HepG2 (cell line): ENCODE results near the gene MAVS. TPM values are rescaled to one million over a fixed set of nuclear protein-coding genes. Genes with fewer than 3 reads are reported as not detected.

Source experiments
- ATAC-seq: fragments of 200-7000 bp; cut with Tn5 transposase; 3 replicates; pipeline ENCODE4 v1.9.1; 2020; ENCODE audit warnings: mild to moderate bottlenecking, moderate library complexity
- BruUV-seq: library from RNA; stranded (reverse); fragments of 400-500 nt; replicated peaks from 2 replicates; lab custom pipeline; 2021; lab: Mats Ljungman, UMichigan
- CTCF ChIA-PET: fragments of 300-600 bp; formaldehyde crosslinking; extraction: SDS; loops from one replicate; lab custom pipeline; 2021; ENCODE audit warnings: low total read pairs, inconsistent platforms, low intra/inter-chr PET ratio; lab: Yijun Ruan, JAX
- POLR2A ChIA-PET: fragments of 350-600 bp; sonication (Branson Sonifier 250); formaldehyde crosslinking; loops from one replicate; lab custom pipeline; 2020; ENCODE audit warnings: antibody characterized with exemption, inconsistent platforms; lab: Yijun Ruan, JAX
- DNase-seq: peaks from one replicate; pipeline ENCODE4 v3.0.0-alpha.2; 2015; ENCODE audit warnings: low spot score
- FAIRE-seq: peaks from 3 replicates; lab custom pipeline; 2011; peaks lifted over from hg19 to GRCh38; lab: Jason Lieb, UNC
- H2AFZ ChIP-seq: one replicate; pipeline ENCODE4 v1.6.1; 2011; ENCODE audit warnings: low read length, inconsistent platforms
- H3K27ac ChIP-seq: fragments of 300-600 bp; 3 replicates; pipeline ENCODE4 v1.8.0; 2011; ENCODE audit warnings: mixed run types, mild to moderate bottlenecking, mixed read lengths, low read length, inconsistent platforms; ENCODE audit not compliant: insufficient read depth; ENCODE audit errors: extremely low read length
- H3K27me3 ChIP-seq, 2 experiments: fragments of 200-600 bp in 1 of 2; 2 replicates in 1 of 2; 3 replicates in 1 of 2; pipeline versions ENCODE4 v1.6.0 to v1.8.0; 2011; ENCODE audit warnings: low read length in 2 of 2, mild to moderate bottlenecking in 2 of 2, moderate library complexity in 2 of 2, inconsistent platforms in 1 of 2; ENCODE audit not compliant: insufficient read depth in 2 of 2, control insufficient read depth in 1 of 2
- H3K36me3 ChIP-seq, 2 experiments: fragments of 200-600 bp in 1 of 2; replicated peaks in 1 of 2; 2 replicates in 1 of 2; 3 replicates in 1 of 2; pipeline versions ENCODE4 v1.5.1 to v1.8.0; 2011; ENCODE audit warnings: low read length in 2 of 2, inconsistent platforms in 1 of 2; ENCODE audit not compliant: insufficient read depth in 2 of 2, control insufficient read depth in 1 of 2
- H3K4me1 ChIP-seq: 2 replicates; pipeline ENCODE4 v1.5.1; 2012; ENCODE audit warnings: low read length, inconsistent platforms; ENCODE audit not compliant: insufficient read depth
- H3K4me2 ChIP-seq: 2 replicates; pipeline ENCODE4 v1.6.0; 2011; ENCODE audit warnings: low read depth, low read length, inconsistent platforms
- H3K4me3 ChIP-seq, 3 experiments: fragments of 200-600 bp in 1 of 3; sonication (generic), shearing (Covaris generic) in 1 of 3; replicated peaks in 1 of 3; 2 replicates each; pipeline ENCODE4 v1.5.1; 2011 to 2016; ENCODE audit warnings: low read length in 3 of 3, inconsistent platforms in 2 of 3, low read depth in 2 of 3, mild to moderate bottlenecking in 2 of 3, control low read depth in 1 of 3, mixed read lengths in 1 of 3; ENCODE audit not compliant: insufficient read depth in 1 of 3
- H3K79me2 ChIP-seq: one replicate; pipeline ENCODE4 v1.6.1; 2011; ENCODE audit warnings: low read length, inconsistent platforms; ENCODE audit not compliant: insufficient read depth
- H3K9ac ChIP-seq: 2 replicates; pipeline ENCODE4 v1.6.0; 2011; ENCODE audit warnings: mild to moderate bottlenecking, low read depth, low read length, inconsistent platforms; ENCODE audit not compliant: insufficient read depth
- H3K9me3 ChIP-seq: 2 replicates; pipeline ENCODE4 v1.5.1; 2012; ENCODE audit warnings: mild to moderate bottlenecking, low read length
- H4K20me1 ChIP-seq: 2 replicates; pipeline ENCODE4 v1.6.0; 2011; ENCODE audit warnings: inconsistent platforms, mild to moderate bottlenecking, low read length, moderate library complexity; ENCODE audit not compliant: insufficient read depth
- AGO2 ChIP-seq: fragments of 200-400 bp; formaldehyde crosslinking; optimal IDR thresholded peaks from 2 replicates; pipeline ENCODE3; 2017; ENCODE audit warnings: mild to moderate bottlenecking, low read depth, low read length, moderate library complexity
- BORCS8-MEF2B ChIP-seq: sonication (generic); formaldehyde crosslinking; IDR thresholded peaks from 2 replicates; pipeline ENCODE4 v1.8.0; 2022; ENCODE audit warnings: mild to moderate bottlenecking, missing genetic modification reagents
- CEBPB ChIP-seq: IDR thresholded peaks from 2 replicates; pipeline ENCODE4 v1.6.1; 2011; ENCODE audit warnings: low read depth, low read length, improper control_type of control experiment, borderline replicate concordance
- CEBPG ChIP-seq: IDR thresholded peaks from 2 replicates; pipeline ENCODE4 v1.6.1; 2016
- FOXA1 ChIP-seq, 2 experiments: fragments of 450-650 bp in 1 of 2; sonication (generic) in 1 of 2; formaldehyde crosslinking in 1 of 2; IDR thresholded peaks; 2 replicates each; pipeline versions ENCODE4 v1.4.0 to v1.6.1; 2016 to 2020; ENCODE audit warnings: missing genetic modification reagents in 1 of 2
- FOXA3 ChIP-seq: IDR thresholded peaks from 2 replicates; pipeline ENCODE4 v1.6.1; 2016; ENCODE audit warnings: missing genetic modification reagents, missing compliant biosample characterization
- HES4 ChIP-seq: sonication (generic); formaldehyde crosslinking; IDR thresholded peaks from 2 replicates; pipeline ENCODE4 v1.9.0; 2021; ENCODE audit warnings: mild to moderate bottlenecking, missing genetic modification reagents, borderline replicate concordance
- RFX1 ChIP-seq: fragments of 450-650 bp; IDR thresholded peaks from 2 replicates; pipeline ENCODE4 v1.6.1; 2017
- SIX1 ChIP-seq: sonication (generic); formaldehyde crosslinking; IDR thresholded peaks from 2 replicates; pipeline ENCODE4 v1.4.0; 2020; ENCODE audit warnings: missing genetic modification reagents, borderline replicate concordance
- SNAPC2 ChIP-seq: sonication (generic); formaldehyde crosslinking; IDR thresholded peaks from 2 replicates; pipeline ENCODE4 v1.8.1; 2022; ENCODE audit warnings: mild to moderate bottlenecking, missing genetic modification reagents
- U2AF2 ChIP-seq: fragments of 200-400 bp; formaldehyde crosslinking; IDR thresholded peaks from 2 replicates; pipeline ENCODE4 v1.6.1; 2017; ENCODE audit warnings: low read depth, mild to moderate bottlenecking, low read length
- ZNF619 ChIP-seq: sonication (generic); formaldehyde crosslinking; IDR thresholded peaks from 2 replicates; pipeline ENCODE4 v1.4.0; 2020; ENCODE audit warnings: mild to moderate bottlenecking, missing genetic modification reagents
- WGBS: methylation state at CpG from one replicate; pipeline ENCODE4 v1.1.6; 2017; ENCODE audit warnings: low lambda C conversion rate; 5-methylcytosine and 5-hydroxymethylcytosine counted together
- in situ Hi-C: cut with HindIII; loops from 2 replicates; pipeline ENCODE4 v1.10.0; 2017; ENCODE audit warnings: low pct_unique_long_range_greater_than_20kb; ENCODE audit not compliant: extremely low pct_ligation_motif_present
- intact Hi-C: fragments of 100-400 bp; cut with micrococcal nuclease; formaldehyde crosslinking; loops from one replicate; pipeline ENCODE4 v1.10.0; 2022; ENCODE audit not compliant: unreplicated experiment
- polyA plus RNA-seq, 8 experiments: library from polyadenylated mRNA; depleted of rRNA in 3 of 8; stranded (reverse) in 7 of 8; unstranded in 1 of 8; fragments of >200 nt; fragmentation: Illumina TruSeq in 4 of 8; extraction: Trizol in 4 of 8; gene quantifications; 2 replicates each; pipeline versions ENCODE4 v1.2.1 to v1.2.3, GENCODE V29; 2011 to 2016; ENCODE audit warnings: low read depth in 4 of 8, missing spikeins in 1 of 8, mixed read lengths in 1 of 8; ENCODE audit not compliant: insufficient read depth in 1 of 8
- total RNA-seq, 5 experiments: library from RNA; depleted of rRNA; stranded (reverse); fragments of >200 nt; fragmentation: Illumina TruSeq; extraction: Trizol; gene quantifications; 2 replicates each; pipeline ENCODE4 v1.2.3, GENCODE V29; 2016; ENCODE audit warnings: low read depth in 1 of 5
- TF ChIP-seq, protein P1 (sequence below): sonication (generic); formaldehyde crosslinking; IDR thresholded peaks from 2 replicates; pipeline ENCODE4 v1.4.0; 2020; ENCODE audit warnings: missing genetic modification reagents
- TF ChIP-seq, protein P2 (sequence below): sonication (generic); formaldehyde crosslinking; IDR thresholded peaks from 2 replicates; pipeline ENCODE4 v1.8.1; 2023; ENCODE audit warnings: mild to moderate bottlenecking, inconsistent platforms, moderate library complexity, missing genetic modification reagents, borderline replicate concordance

MAVS gene
- total and polyA plus RNA-seq, 2 of the 13 experiments (the other 11 are each of a cell fraction or from before 2014, with no cell fraction given), result 27.3 to 36.6 TPM

DNA sequence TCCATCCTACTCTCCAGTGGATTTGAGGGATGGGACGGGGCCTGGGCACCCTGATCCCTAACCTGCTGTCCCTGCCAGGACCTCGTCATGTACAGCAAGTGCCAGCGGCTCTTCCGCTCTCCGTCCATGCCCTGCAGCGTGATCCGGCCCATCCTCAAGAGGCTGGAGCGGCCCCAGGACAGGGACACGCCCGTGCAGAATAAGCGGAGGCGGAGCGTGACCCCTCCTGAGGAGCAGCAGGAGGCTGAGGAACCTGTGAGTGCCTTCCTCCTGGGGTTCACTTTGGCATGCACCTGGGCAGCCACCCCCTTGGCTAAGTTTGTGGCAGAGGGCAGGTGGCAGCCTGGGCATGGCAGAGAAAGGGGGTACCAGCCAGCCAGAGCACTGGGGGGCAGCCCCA is 44.8 kb upstream of the MAVS start (continued):
- TF ChIP-seq, protein P1, sequence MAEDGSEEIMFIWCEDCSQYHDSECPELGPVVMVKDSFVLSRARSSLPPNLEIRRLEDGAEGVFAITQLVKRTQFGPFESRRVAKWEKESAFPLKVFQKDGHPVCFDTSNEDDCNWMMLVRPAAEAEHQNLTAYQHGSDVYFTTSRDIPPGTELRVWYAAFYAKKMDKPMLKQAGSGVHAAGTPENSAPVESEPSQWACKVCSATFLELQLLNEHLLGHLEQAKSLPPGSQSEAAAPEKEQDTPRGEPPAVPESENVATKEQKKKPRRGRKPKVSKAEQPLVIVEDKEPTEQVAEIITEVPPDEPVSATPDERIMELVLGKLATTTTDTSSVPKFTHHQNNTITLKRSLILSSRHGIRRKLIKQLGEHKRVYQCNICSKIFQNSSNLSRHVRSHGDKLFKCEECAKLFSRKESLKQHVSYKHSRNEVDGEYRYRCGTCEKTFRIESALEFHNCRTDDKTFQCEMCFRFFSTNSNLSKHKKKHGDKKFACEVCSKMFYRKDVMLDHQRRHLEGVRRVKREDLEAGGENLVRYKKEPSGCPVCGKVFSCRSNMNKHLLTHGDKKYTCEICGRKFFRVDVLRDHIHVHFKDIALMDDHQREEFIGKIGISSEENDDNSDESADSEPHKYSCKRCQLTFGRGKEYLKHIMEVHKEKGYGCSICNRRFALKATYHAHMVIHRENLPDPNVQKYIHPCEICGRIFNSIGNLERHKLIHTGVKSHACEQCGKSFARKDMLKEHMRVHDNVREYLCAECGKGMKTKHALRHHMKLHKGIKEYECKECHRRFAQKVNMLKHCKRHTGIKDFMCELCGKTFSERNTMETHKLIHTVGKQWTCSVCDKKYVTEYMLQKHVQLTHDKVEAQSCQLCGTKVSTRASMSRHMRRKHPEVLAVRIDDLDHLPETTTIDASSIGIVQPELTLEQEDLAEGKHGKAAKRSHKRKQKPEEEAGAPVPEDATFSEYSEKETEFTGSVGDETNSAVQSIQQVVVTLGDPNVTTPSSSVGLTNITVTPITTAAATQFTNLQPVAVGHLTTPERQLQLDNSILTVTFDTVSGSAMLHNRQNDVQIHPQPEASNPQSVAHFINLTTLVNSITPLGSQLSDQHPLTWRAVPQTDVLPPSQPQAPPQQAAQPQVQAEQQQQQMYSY, result no peak
- TF ChIP-seq AGO2, result peak; percentile 53

DNA sequence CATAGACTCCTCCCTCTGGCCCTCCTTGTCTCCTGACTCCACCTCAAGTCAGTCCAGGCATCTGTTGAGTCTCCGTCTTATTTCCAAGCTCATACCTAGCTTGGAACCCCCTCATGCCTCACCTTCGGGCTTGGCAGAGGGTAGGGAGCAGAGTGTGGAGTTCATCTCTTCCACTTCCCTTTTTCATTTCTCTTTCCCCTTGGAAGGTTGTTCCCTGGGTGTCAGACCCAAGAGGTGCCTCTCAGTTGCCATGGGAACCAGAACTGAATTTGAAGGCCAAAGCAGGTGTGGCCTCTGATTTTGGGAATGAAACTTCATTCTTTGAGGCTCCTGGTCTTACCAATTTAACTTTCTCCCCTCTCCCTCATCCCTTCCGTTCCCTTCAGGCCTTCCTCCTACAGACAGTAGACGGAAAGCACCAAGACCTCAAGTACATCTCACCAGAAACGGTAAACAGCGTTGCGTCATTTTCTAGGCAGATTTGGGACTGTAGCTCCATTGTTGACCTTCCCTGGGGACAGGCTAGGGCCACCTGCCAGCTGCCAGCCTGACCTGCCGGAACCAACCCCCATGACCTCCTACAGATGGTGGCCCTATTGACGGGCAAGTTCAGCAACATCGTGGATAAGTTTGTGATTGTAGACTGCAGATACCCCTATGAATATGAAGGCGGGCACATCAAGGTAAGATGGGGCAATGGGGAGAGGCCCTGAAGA is 44.0 kb upstream of the MAVS start:
- ChIA-PET POLR2A (interaction anchor here (1.1 to 1.5 kb wide), 2 partner anchors 15 to 18 kb away, joined by 4 to 6 read pairs; partner anchors contain the start of gene AP5S1), CTCF (no interaction called here)
- Histone ChIP-seq H3K79me2 (peaks cover 8% of the 10 kb centered on the region), H3K4me1 (peaks cover 41% of the 10 kb centered on the region), H3K9ac (no peak overlapping the region), H2AFZ (no peak overlapping the region), H4K20me1 (no peaks in the 10 kb centered on the region), H3K4me3 (no peak overlapping the region), H3K36me3 (peaks cover 27 to 48% of the 10 kb centered on the region in 2 experiments), H3K27me3 (no peaks in the 10 kb centered on the region), H3K4me2 (no peak overlapping the region), H3K27ac (no peak overlapping the region), H3K9me3 (no peaks in the 10 kb centered on the region)
- ATAC-seq, result no peak
- TF ChIP-seq SNAPC2 (CRISPR knock-in tag) (no peak), CEBPG (peak; percentile 57), FOXA3 (0 out of 2 replicates have a peak, but pooled peaks have one; percentile 15), HES4 (CRISPR knock-in tag) (0 out of 2 replicates have a peak, but pooled peaks have one; percentile 34), BORCS8-MEF2B (CRISPR knock-in tag) (no peak), FOXA1 (IDR thresholded peaks at IDR 0.05) (no peak), FOXA1 (CRISPR knock-in tag; IDR thresholded peaks at IDR 0.05) (peak; percentile 65; the same call in 1 of the 2 replicates), SIX1 (no peak), ZNF619 (CRISPR knock-in tag) (no peak), RFX1 (peak; percentile 27; the same call in 1 of the 2 replicates), U2AF2 (no peak), CEBPB (peak; percentile 68)
- TF ChIP-seq, protein P2, sequence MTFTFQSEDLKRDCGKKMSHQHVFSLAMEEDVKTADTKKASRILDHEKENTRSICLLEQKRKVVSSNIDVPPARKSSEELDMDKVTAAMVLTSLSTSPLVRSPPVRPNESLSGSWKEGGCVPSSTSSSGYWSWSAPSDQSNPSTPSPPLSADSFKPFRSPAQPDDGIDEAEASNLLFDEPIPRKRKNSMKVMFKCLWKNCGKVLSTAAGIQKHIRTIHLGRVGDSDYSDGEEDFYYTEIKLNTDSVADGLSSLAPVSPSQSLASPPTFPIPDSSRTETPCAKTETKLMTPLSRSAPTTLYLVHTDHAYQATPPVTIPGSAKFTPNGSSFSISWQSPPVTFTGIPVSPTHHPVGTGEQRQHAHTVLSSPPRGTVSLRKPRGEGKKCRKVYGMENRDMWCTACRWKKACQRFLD (CRISPR knock-in tag), result no peak
- intact Hi-C loops, result no loop called here
- no peak for DNase-seq
- 88% methylated on average over 11 of the region's 11 CpGs for WGBS
- no TSS peak for BruUV-seq
- FAIRE-seq, result no peak
- in situ Hi-C loops, result no loop called here
